Measurements from ENCODE around the gene PTPRD.

- TF ChIP-seq EZH2 (IDR thresholded peaks at IDR 0.05) (no peak), FOXP2 (optimal IDR thresholded peaks at IDR 0.05; ENCODE audit: control extremely low read depth, extremely low read length, insufficient read depth) (no peak), POLR2AphosphoS5 (IDR thresholded peaks at IDR 0.05; ENCODE audit: borderline replicate concordance, low read depth, low read length) (no peak)
Observed at GRCh38 chr9:8282535-8282934, 2330.3 kb downstream of the PTPRD start.
